Heart left ventricle (tissue), 16 donors: ENCODE results near the gene CAPN14. TPM values are rescaled to one million over a fixed set of nuclear protein-coding genes. Genes with fewer than 3 reads are reported as not detected.

Experiments
- ATAC-seq, 4 donors: fragments of 200-7000 bp; cut with Tn5 transposase; one replicate each; pipeline ENCODE4 v1.9.1; 2020 to 2022; ENCODE audit warnings: moderate library complexity in 4 of 4, mild to moderate bottlenecking in 3 of 4, moderate number of reproducible peaks in 1 of 4
- DNase-seq, 5 donors: peaks; one replicate each; pipeline ENCODE4 v3.0.0-alpha.2; 2020
- H3K27ac ChIP-seq, 12 donors: fragments of 200-600 bp; sonication (generic) in 4 of 12; one replicate each; pipeline versions ENCODE4 v1.5.0 to v1.8.0; 2016 to 2022; ENCODE audit warnings: mild to moderate bottlenecking in 2 of 12
- H3K27me3 ChIP-seq, 9 donors: fragments of 200-600 bp; sonication (generic) in 2 of 9; one replicate each; pipeline versions ENCODE4 v1.5.1 to v1.8.0; 2016 to 2022; ENCODE audit warnings: mild to moderate bottlenecking in 3 of 9
- H3K36me3 ChIP-seq, 9 donors: fragments of 200-600 bp; sonication (generic) in 2 of 9; one replicate each; pipeline versions ENCODE4 v1.5.0 to v1.8.0; 2018 to 2022; ENCODE audit warnings: mild to moderate bottlenecking in 2 of 9
- H3K4me1 ChIP-seq, 12 donors: fragments of 200-600 bp; sonication (generic) in 4 of 12; one replicate each; pipeline versions ENCODE4 v1.5.0 to v1.8.0; 2016 to 2022; ENCODE audit warnings: mild to moderate bottlenecking in 3 of 12
- H3K4me3 ChIP-seq, 12 donors: fragments of 200-600 bp; sonication (generic) in 4 of 12; one replicate each; pipeline versions ENCODE4 v1.5.0 to v1.8.0; 2017 to 2022; ENCODE audit warnings: mild to moderate bottlenecking in 9 of 12, moderate library complexity in 4 of 12
- H3K9me3 ChIP-seq, 12 donors: fragments of 200-600 bp; sonication (generic) in 4 of 12; one replicate each; pipeline versions ENCODE4 v1.5.0 to v1.8.0; 2016 to 2022; ENCODE audit warnings: mild to moderate bottlenecking in 1 of 12
- CTCF ChIP-seq, 12 donors: fragments of 200-600 bp; sonication (generic) in 4 of 12; IDR thresholded peaks; one replicate each; pipeline versions ENCODE4 v1.5.0 to v1.8.0; 2018 to 2022; ENCODE audit warnings: antibody characterized with exemption in 12 of 12, mild to moderate bottlenecking in 5 of 12
- POLR2A ChIP-seq, 2 donors: fragments of 450-650 bp; IDR thresholded peaks; one replicate each; pipeline ENCODE4 v1.6.1; 2017; ENCODE audit warnings: antibody characterized with exemption in 2 of 2, mild to moderate bottlenecking in 2 of 2, moderate library complexity in 2 of 2
- WGBS, 4 donors: extraction: QIAGEN DNeasy Blood & Tissue Kit in 2 of 4; methylation state at CpG; one replicate each; pipeline versions ENCODE4 v1.1.5 to v1.1.7; 2013 to 2018; 5-methylcytosine and 5-hydroxymethylcytosine counted together
- intact Hi-C, 10 donors: fragments of 100-400 bp; cut with DNase I; formaldehyde crosslinking; loops; one replicate each; pipeline versions ENCODE4 v1.11.1 to v1.14.2; 2022
- polyA plus RNA-seq, 2 donors: library from polyadenylated mRNA; stranded (reverse); fragments of 200-250 nt; gene quantifications; one replicate each; pipeline ENCODE4 v1.2.3, GENCODE V29; 2013
- total RNA-seq, 9 donors: library from RNA; depleted of rRNA in 2 of 9; stranded (reverse); fragments of >200 nt in 2 of 9; fragmentation: NEBNext Ultra II Directional in 3 of 9; extraction: Animal tissue kit (Norgen Biotek cat#: 25700) in 3 of 9; gene quantifications; one replicate each; pipeline versions ENCODE4 v1.1.0 to v1.2.4, GENCODE V29; 2016 to 2023
- donor health status: ischemic (EF 13 %, LVEDD 7.1; RV severe dilation, severe dysfunction).
- donor health status: healthy with polysubstance abuse.
- donor health status: DM: no; HTN: yes; CAD: no.
- donor health status: DM: no; HTN: no; CAD: no.
- donor health status: ischemic (EF 25% LVEDD 6.9; RV normal size, moderate dysfunction).
- donor health status: ischemic (EF 25% LVEDD 5.7; RV mildly dilated, moderate dysfunction).
- donor health status: healthy.
- donor health status: DM: yes; HTN: yes; CAD: no.
- donor health status: ischemic (EF 35%, LVEDD 5.7; RV mildly dilated, moderate dysfunction).
- donor health status: nonischemic (EF 11% LVEDD 7.7; RV severe dilation, severe dysfunction).
- donor health status: DM: yes; HTN: yes; CAD: no.
- donor health status: PGD.
- donor health status: ischemic (EF 29% LVEDD 5.4; RV normal size, mild dysfunction).
- donor health status: nonischemic (EF 23%, LVEDD 6.1; RV moderate dilation, normal function).

The CAPN14 gene
- total and polyA plus RNA-seq, 11 donors = 0.04 to 0.44 (median 0.17) TPM

- intact Hi-C loops = no loop called here
- Histone ChIP-seq H3K4me1 (no peaks in the 10 kb centered on the region), H3K4me3 (no peak overlapping the region), H3K9me3 (no peaks in the 10 kb centered on the region), H3K36me3 (no peaks in the 10 kb centered on the region), H3K27me3 (no peaks in the 10 kb centered on the region), H3K27ac (no peak overlapping the region)
- ATAC-seq = no peak
- no peak for DNase-seq
- TF ChIP-seq CTCF (IDR thresholded peaks at IDR 0.05) (no peak), POLR2A (IDR thresholded peaks at IDR 0.05) (no peak)
- 86 to 91% (median 90%) methylated on average over 4 of the region's 4 CpGs for WGBS, 4 donors
Measured at GRCh38 chr2:31193806-31194205, 23.5 kb downstream of the CAPN14 start.

DNA sequence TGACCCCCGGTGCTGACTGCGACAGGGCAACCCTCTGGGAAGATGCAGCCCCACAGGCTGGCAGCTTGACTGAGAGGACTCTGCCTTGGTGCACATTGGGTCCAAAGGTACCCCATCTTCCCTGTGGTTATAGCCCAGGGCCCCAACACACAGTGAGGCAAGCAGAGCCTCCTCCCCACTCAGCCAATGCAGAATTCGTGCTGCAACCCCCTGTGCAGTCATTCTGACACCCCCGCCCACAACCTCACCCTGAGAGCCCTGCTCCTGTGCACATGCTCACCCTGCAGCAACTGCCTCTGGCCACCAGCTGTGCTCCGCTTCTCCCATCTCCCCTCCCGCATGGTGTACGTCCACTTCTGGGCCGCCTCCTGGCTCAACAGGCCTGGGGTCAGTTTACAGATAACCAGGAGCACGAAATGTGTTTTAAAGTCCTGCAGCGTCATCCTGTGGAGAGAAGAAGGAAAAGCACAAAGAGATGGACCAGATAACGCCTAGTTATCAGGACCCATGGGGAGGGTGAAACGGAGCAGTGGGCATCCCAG is 24.4 kb downstream of the CAPN14 start:
- no peak for TF ChIP-seq CTCF (IDR thresholded peaks at IDR 0.05)
- TF ChIP-seq POLR2A (IDR thresholded peaks at IDR 0.05) = no peak
- Histone ChIP-seq H3K27ac (no peak overlapping the region), H3K9me3 (no peaks in the 10 kb centered on the region), H3K27me3 (no peaks in the 10 kb centered on the region), H3K36me3 (no peaks in the 10 kb centered on the region), H3K4me3 (no peak overlapping the region), H3K4me1 (no peaks in the 10 kb centered on the region)
- intact Hi-C loops = no loop called here
- ATAC-seq (no peak), DNase-seq (no peak)
- WGBS, 4 donors = 83 to 88% (median 85%) methylated on average over 11 to 12 of the region's 12 CpGs

GRCh38 chr2:31192396-31192795 is 24.9 kb downstream of the CAPN14 start:
- TF ChIP-seq POLR2A (IDR thresholded peaks at IDR 0.05) (no peak), CTCF (IDR thresholded peaks at IDR 0.05) (no peak)
- H3K27ac ChIP-seq = no peak overlapping the region
- no peaks in the 10 kb centered on the region for H3K36me3 ChIP-seq
- intact Hi-C loops = no loop called here
- H3K27me3 ChIP-seq = no peaks in the 10 kb centered on the region
- no peak for ATAC-seq
- no peak overlapping the region for H3K4me3 ChIP-seq
- WGBS, 4 donors = 86 to 96% (median 95%) methylated on average over 2 of the region's 2 CpGs
- no peaks in the 10 kb centered on the region for H3K9me3 ChIP-seq
- no peaks in the 10 kb centered on the region for H3K4me1 ChIP-seq
- no peak for DNase-seq

- ATAC-seq (no peak), DNase-seq (no peak)
- no peak overlapping the region for H3K27ac ChIP-seq
- no peaks in the 10 kb centered on the region for H3K9me3 ChIP-seq
- H3K27me3 ChIP-seq = no peaks in the 10 kb centered on the region
- intact Hi-C loops = no loop called here
- 89 to 95% (median 94%) methylated on average over 9 to 11 of the region's 11 CpGs for WGBS, 4 donors
- no peaks in the 10 kb centered on the region for H3K4me1 ChIP-seq
- no peak for TF ChIP-seq POLR2A (IDR thresholded peaks at IDR 0.05)
- no peak for TF ChIP-seq CTCF (IDR thresholded peaks at IDR 0.05)
- H3K4me3 ChIP-seq = no peak overlapping the region
- no peaks in the 10 kb centered on the region for H3K36me3 ChIP-seq
Measured at GRCh38 chr2:31191931-31192330, 25.4 kb downstream of the CAPN14 start.
